SU-DHL-6 (cell line): ENCODE results near the gene YJU2.

ENCODE experiments used
- H2AFZ ChIP-seq: fragments of 200-600 bp; sonication (generic); 2 replicates; pipeline ENCODE4 v1.6.1; 2014; ENCODE audit warnings: low read depth, mild to moderate bottlenecking, moderate library complexity, mixed read lengths, antibody characterized with exemption, low read length; ENCODE audit not compliant: severe bottlenecking
- H3F3A ChIP-seq: fragments of 200-600 bp; shearing (Covaris generic); 2 replicates; pipeline ENCODE4 v1.6.0; 2016; ENCODE audit warnings: antibody characterized with exemption, mild to moderate bottlenecking; ENCODE audit not compliant: insufficient read depth
- H3K27ac ChIP-seq: fragments of 200-600 bp; sonication (generic); 2 replicates; pipeline ENCODE4 v1.5.1; 2016; ENCODE audit warnings: low read depth, mild to moderate bottlenecking, low read length, moderate library complexity, mixed read lengths
- H3K27me3 ChIP-seq: fragments of 200-600 bp; sonication (generic), shearing (Covaris generic); 2 replicates; pipeline ENCODE4 v1.6.0; 2014; ENCODE audit warnings: mild to moderate bottlenecking, low read length
- H3K36me3 ChIP-seq: fragments of 200-600 bp; sonication (generic); 2 replicates; pipeline ENCODE4 v1.6.1; 2014; ENCODE audit warnings: mild to moderate bottlenecking, low read length, mixed read lengths
- H3K4me2 ChIP-seq: fragments of 300-600, 200-600 bp; shearing (Covaris generic), sonication (generic); 2 replicates; pipeline ENCODE4 v1.6.0; 2014; ENCODE audit warnings: low read length, low read depth, mild to moderate bottlenecking; ENCODE audit not compliant: poor library complexity, severe bottlenecking
- H3K4me3 ChIP-seq: fragments of 200-600 bp; sonication (generic); 2 replicates; pipeline ENCODE4 v1.5.1; 2014; ENCODE audit warnings: antibody characterized with exemption, low read length, mild to moderate bottlenecking, mixed read lengths; ENCODE audit not compliant: insufficient read depth, poor library complexity, severe bottlenecking
- H3K79me2 ChIP-seq: fragments of 200-600 bp; sonication (generic); 2 replicates; pipeline ENCODE4 v1.6.1; 2014; ENCODE audit warnings: mild to moderate bottlenecking, low read length, moderate library complexity; ENCODE audit not compliant: insufficient read depth
- H3K9ac ChIP-seq: fragments of 200-600 bp; sonication (generic); 2 replicates; pipeline ENCODE4 v1.7.0; 2014; ENCODE audit warnings: mild to moderate bottlenecking, low read length
- H3K9me2 ChIP-seq: fragments of 200-600 bp; sonication (generic); replicated peaks from 2 replicates; pipeline ENCODE4 v1.6.1; 2014; ENCODE audit warnings: low read length; ENCODE audit not compliant: insufficient read depth
- H3K9me3 ChIP-seq: fragments of 200-600 bp; sonication (generic); 2 replicates; pipeline ENCODE4 v1.6.1; 2014; ENCODE audit warnings: low read length, mixed read lengths; ENCODE audit not compliant: insufficient read depth
- H4K20me1 ChIP-seq: fragments of 200-600 bp; sonication (generic); 2 replicates; pipeline ENCODE4 v1.6.1; 2014; ENCODE audit warnings: low read depth, mild to moderate bottlenecking, antibody characterized with exemption, low read length, moderate library complexity, mixed read lengths
- CTCF ChIP-seq: fragments of 200-600 bp; sonication (generic); IDR thresholded peaks from one replicate; pipeline ENCODE4 v1.5.1; 2017; ENCODE audit warnings: antibody characterized with exemption, mild to moderate bottlenecking, low read length, moderate library complexity; ENCODE audit not compliant: insufficient read depth, poor library complexity, severe bottlenecking
- EZH2phosphoT487 ChIP-seq: fragments of 200-600 bp; sonication (generic), shearing (Covaris generic); conservative IDR thresholded peaks from 2 replicates; pipeline ENCODE4 v1.6.1; 2018; ENCODE audit warnings: mild to moderate bottlenecking, antibody characterized with exemption, low read length, moderate library complexity, mixed read lengths

Gene YJU2

GRCh38 chr19:4292515-4292914, 45.6 kb downstream of the YJU2 start:
- Histone ChIP-seq H3K9me2 (no peaks in the 10 kb centered on the region), H3K9ac (no peak overlapping the region), H3K36me3 (no peaks in the 10 kb centered on the region), H3K27ac (no peak overlapping the region), H3K4me2 (no peak overlapping the region), H3F3A (no peaks in the 10 kb centered on the region), H3K27me3 (no peaks in the 10 kb centered on the region), H3K79me2 (no peaks in the 10 kb centered on the region), H3K9me3 (no peaks in the 10 kb centered on the region), H4K20me1 (no peaks in the 10 kb centered on the region), H3K4me3 (no peak overlapping the region), H2AFZ (no peak overlapping the region)
- no peak for TF ChIP-seq EZH2phosphoT487
- TF ChIP-seq CTCF, result no peak

DNA sequence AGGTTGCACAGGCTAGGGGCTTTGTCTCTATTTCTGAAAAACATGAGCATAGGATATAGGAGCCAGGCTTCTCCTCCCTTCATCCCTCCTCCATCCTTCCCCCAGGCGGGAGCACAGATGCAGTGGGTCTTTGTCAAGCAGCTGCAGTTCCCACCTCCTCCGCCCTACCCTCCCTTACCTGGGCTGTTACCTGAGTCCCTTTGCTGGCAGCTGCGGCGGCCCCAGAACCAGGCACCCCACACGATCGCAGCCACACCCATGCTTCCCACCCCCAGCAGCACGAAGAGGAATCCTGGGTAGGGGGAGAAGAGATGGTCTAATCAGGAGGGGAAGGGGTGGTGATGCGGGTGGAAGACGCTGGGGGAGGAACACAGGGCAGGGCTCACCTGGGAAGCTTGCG, 47.5 kb downstream of the YJU2 start:
- Histone ChIP-seq H3K4me3 (no peak overlapping the region), H4K20me1 (no peaks in the 10 kb centered on the region), H3K4me2 (no peak overlapping the region), H3F3A (no peaks in the 10 kb centered on the region), H3K79me2 (no peaks in the 10 kb centered on the region), H2AFZ (no peak overlapping the region), H3K36me3 (no peaks in the 10 kb centered on the region), H3K27ac (no peak overlapping the region), H3K9me3 (no peaks in the 10 kb centered on the region), H3K9me2 (no peaks in the 10 kb centered on the region), H3K27me3 (no peaks in the 10 kb centered on the region), H3K9ac (no peak overlapping the region)
- no peak for TF ChIP-seq CTCF
- TF ChIP-seq EZH2phosphoT487, result no peak

GRCh38 chr19:4295972-4296771, 49.3 kb downstream of the YJU2 start:
- Histone ChIP-seq H3K9me3 (no peaks in the 10 kb centered on the region), H3K79me2 (no peaks in the 10 kb centered on the region), H4K20me1 (no peaks in the 10 kb centered on the region), H3K9ac (no peak overlapping the region), H3K9me2 (no peaks in the 10 kb centered on the region), H3K4me2 (no peak overlapping the region), H3K36me3 (no peaks in the 10 kb centered on the region), H2AFZ (no peak overlapping the region), H3K27me3 (no peaks in the 10 kb centered on the region), H3F3A (no peaks in the 10 kb centered on the region), H3K27ac (no peak overlapping the region), H3K4me3 (no peak overlapping the region)
- TF ChIP-seq CTCF (no peak), EZH2phosphoT487 (no peak)
